HG03460 (cell line): ENCODE results near the gene KLF15.
"Not testable (repeated sequence)": the region's sequence is repeated elsewhere in the genome, so short reads cannot be mapped to it uniquely, and the experiment has no call there.

Source experiments
- ATAC-seq: cut with Tn5 transposase; IDR thresholded peaks from one replicate; pipeline ENCODE4 v1.9.1; 2021; ENCODE audit not compliant: unreplicated experiment

The KLF15 gene

DNA sequence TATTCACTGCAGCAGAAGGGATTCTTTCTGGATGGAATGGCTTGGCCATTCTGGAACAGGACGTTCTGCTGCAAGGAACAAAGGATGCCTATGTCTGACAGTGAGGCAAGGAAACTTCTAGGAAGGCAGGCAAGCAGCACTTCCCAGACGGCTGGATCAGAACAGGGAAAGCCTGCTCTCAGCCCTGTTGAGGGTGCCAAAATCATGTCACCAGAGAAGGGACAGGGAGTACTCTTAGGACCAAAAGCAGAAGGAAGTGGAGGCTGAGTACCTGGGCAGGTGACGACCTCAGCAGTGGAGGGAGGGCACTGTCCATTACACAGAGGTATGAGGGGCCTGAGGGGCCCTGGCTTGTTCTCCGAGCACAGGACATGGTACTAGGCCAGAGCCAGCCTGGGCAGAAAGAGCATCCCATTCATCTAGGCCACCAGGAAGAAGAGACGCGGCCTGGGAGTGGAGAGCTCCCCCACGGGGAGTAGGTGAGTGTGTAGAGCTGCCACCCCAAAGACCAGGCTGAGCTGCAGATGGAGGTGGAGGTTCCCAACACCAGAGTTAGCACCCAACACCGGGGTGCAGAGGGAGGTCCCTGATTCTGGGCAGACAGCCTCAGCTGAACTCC, 9.6 kb downstream of the KLF15 start:
- no peak for ATAC-seq

DNA sequence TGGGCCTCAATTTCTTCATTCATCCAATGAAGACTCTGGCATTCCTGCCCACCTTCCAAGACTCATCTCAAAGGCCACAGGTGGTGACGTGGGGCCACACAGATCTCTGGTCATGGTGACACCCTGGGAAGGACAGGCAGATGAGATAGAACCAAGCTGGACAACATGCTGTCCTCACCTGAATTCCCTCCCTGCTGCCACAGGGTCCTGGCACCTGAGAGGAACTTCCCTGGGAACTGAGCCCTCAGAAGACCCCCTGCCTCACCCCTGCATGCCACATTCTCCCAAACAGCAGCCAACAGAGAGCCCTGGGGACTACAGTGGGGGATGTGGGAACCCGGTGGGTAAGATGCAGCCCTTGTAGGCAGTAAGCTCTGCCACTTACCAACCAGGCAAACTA, 10.7 kb downstream of the KLF15 start:
- ATAC-seq, result no peak

DNA sequence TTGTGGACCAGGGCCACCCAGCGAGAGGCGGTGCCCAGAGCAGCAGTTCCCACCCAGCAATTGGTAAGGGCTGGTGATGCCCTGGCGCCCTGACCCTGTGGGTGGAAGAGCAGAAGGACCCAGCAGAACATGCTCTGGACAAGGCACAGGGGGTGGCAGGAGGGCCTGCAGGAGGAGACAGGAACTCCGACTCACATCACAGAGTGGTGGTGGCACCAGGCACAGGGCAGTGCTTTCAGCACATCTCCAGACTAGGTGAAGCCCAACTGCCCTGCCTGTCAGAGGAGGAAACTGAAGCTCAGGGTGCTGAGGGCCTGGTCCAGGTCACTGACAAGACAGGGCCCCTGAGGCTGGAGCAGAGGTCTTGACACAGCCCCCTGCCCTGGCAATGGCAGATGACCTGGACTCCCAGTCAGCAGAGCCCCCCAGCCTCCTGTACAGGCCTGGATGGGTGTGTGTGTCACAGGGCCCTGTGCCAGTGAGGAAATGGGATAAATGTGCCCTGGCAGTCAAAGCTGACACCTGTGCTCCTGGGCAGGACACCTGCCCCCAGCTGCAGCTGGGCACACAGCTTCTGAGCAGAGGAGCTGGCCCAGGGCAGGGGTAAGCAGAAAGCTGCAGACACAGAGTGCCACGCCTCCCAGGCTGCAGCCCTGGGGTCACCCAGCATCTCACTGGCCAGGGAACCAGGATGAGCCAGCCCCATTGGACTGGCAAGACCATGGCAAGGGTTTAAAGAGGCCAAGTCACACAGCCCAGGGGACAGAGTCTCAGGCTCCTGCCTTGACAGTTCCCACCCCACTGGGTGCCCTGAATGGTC, 11.4 kb downstream of the KLF15 start:
- no peak for ATAC-seq

DNA sequence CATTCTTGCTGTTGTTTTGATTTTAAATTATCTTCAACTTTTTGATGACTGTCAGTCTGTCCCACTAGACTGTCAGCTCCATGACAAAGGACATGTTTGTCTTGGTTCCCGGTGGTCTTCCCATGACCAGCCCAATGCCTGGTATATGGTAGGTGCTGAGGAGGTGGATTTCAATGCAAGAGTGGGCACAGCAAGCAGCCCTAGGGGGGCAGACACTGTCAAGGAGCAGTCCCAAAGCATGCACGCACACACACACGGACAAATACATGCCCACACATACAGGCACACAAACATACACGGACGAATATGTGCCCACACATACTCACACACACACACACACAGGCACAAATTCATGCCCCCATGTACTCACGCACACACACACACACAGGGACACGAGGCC, 12.0 kb downstream of the KLF15 start:
- ATAC-seq, result no peak

DNA sequence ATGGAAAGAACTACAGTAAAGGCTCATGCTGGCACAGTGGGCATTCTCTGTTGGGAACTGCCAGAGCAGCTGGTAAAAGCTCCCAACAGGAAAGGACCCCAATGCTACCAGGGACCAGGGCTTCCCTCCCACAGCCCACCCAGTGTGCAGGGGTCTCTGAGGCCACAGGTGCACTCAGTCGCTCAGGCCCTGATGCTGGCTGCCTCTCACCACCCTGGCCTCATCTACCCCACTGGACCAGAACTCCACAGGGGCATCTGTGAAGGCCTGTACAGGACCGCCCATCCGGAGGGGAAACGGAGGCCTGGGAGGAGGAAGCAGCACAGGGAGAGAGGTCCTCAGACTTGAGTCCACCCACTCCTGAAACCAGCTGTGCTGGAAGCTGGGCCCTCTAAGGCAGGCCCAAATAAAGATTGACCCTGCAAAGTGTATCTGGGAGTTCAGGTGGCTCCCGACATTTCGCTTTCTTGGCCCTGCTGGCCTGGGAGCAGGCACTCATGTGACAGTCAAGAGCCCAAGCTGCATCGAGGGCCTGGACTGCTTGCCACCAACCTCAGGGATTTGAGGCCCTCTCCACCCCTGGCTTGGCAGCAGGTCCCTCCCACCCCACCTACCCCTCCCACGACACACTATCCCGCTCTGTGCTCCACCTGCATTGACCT, 12.7 kb downstream of the KLF15 start:
- ATAC-seq, result no peak

DNA sequence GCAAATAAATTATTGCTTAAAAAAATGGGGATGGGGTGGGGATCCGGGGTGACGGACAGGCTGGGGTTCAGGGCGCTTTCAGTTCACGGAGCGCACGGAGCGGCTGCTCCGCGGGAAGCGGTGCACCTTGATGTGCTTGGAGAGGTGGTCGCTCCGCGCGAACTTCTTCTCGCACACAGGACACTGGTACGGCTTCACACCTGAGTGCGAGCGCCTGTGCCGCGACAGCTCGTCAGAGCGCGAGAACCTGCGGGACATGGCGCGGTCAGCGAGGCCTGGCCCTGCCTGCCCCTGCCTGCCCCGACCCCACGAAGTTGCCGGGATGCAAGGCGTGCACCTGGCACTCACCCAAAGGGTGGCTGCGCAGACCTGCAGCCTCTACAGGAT, 13.6 kb downstream of the KLF15 start:
- no peak for ATAC-seq

DNA sequence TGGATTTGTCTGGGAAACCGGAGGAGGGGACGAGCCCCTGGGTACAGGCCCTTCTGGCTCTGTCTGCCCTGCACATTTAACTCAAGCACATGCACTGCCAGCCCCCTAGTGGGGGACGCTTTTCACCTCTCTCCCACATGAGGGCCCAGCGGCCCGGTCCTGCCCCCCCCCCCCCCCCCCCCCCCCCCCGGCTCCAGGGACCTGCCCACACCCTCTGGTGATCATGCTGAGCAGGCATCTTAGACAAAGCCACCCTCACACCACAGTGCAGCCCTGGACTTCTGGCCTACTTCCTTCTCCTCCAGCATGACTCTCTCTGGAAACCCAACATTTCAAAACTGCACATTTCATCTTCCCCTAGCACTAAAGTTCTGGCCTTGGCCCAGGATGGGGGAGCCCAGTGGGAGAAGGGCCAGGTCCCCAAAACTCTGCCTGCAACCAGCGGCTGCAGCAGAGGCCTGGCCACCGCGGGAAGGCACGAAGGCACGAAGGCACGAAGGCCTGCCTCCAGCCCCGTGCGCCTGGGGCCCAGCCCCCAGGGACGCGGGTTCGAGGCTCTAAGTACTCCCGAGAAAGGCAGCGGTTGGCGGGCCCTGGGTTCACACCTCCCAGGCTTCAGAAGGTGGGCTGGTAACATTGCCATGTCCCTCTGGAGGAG, 14.1 kb downstream of the KLF15 start:
- no peak for ATAC-seq

DNA sequence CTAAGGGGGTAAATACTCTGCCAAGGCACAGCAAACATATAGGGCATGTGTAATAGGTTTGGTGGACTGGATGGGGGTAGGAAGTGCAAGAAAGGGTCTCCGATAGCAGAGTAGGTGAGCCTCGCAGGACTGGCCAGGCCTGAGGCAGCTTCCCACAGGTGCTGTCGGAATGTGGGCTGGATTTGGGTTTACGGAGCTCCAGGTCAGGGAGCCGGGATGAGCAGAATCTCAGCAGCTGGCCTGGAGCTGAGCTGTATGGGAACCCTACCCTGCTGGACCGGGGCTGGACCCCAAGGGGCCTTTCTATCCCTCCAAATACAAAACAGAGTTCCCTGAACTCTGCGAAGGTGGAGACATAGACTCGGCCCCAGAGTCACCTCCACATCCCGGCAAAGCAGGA, 15.0 kb downstream of the KLF15 start:
- ATAC-seq, result no peak

DNA sequence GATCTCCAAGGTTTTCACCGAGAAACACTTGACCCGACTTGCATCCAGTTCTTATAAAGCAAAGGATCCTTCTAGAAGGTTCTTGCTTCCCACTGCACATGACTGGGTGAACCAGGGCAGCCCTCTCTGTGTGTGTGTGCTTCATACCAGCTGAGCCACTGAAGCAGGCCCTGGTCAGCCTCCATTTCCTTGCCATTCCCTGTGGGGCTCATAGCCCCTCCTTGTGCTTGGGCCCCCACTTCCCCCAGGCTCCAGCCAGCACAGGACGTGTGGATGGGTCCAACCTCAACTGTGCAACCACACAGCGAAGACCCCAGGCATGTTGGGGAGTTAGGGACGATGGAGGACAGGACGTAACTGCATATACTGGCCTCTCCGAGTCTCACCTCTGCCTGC, 15.5 kb downstream of the KLF15 start:
- ATAC-seq, result no peak

DNA sequence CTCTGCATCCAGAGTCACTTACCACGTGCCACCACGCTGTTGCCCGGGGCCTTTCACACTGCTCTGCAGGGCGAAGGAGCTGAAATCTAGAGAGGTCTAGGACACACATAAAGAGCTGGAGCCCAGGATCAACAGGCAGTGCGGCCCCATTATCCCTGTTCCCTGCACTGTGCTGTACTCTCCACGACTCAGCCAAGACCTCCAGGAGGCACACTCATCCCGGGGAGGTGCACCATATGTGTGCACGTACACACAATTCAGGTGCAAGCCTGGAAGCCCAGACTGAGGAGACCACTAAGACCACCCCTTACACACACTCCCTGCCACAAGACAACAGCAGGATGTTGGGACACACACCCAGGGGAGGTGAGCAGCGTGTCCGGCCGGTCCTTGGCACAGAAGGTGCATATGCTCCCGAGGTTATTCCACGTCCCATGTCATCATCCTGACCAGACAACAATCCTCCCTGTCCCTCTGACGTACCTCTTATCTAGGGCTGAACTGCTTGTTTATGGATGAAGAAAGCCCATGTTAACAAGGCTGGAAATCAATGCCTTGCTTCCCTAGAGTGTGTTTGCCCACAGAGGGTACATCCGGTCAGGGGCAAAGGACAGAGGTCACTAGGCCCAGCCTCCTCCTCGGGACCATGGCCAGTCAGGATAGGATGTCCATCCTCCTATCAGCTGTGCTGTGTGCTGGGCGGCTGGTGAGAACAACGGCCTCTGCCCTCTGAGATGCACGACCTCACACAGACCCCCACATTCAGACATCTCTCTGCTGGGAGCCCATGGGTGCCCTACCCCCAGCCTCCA, 16.1 kb downstream of the KLF15 start:
- ATAC-seq, result no peak

DNA sequence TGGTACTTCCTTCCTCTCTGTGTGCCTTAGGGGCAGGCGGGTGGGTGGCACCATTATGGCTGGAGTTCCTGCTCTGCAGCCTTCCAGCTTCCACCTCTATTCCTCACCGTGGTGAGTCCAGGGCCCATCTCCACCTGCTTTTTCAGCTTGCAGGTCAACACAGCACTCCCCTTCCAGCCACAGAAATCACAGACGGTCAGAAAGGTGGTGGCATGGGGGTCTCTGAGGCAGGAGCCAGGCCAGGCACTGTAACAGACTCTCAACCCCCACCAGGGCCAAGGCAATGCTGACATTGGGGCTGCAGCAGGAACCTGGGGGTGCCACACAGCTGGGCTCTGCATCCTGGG, 16.6 kb downstream of the KLF15 start:
- no peak for ATAC-seq

DNA sequence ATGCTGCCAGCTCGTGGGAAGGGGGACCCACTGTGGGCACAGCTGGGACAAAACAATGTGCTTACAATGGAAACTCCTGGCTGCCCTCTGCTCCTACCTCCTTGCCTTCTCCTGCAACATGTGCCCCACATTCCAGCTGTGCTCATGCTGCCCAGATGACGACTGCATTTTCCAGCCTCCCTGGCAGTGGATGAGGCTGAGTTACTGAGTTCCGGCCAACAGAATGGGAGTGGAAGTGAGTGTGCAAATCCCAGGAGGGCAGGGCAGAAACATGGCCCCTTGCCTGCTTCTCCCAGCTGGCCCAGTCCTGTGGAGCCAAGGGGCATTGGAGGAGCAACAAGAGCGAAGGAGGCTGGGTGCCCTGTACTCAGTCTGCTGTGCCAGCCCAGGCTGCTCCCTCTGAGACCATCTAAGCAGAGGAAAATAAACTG, 17.1 kb downstream of the KLF15 start:
- ATAC-seq, result no peak

DNA sequence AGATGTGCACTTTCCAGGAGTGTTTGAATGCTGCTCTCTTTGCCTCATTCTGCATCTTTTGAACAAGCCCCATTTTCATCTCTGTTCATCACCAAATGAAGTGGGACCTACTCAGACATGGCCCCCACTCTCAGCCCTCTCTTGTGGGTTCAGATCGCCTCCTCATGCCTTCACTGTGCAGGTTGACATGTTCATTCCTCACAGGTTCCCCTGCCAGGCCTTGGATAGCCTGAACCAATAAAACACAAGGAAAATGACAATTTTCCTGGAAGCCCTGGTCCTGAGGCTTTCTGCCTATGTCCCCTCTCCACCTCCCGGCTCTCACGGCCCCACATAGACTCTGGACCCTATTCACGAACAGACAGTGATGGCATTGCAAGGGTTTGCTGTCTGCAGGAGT, 17.7 kb downstream of the KLF15 start:
- ATAC-seq, result no peak

DNA sequence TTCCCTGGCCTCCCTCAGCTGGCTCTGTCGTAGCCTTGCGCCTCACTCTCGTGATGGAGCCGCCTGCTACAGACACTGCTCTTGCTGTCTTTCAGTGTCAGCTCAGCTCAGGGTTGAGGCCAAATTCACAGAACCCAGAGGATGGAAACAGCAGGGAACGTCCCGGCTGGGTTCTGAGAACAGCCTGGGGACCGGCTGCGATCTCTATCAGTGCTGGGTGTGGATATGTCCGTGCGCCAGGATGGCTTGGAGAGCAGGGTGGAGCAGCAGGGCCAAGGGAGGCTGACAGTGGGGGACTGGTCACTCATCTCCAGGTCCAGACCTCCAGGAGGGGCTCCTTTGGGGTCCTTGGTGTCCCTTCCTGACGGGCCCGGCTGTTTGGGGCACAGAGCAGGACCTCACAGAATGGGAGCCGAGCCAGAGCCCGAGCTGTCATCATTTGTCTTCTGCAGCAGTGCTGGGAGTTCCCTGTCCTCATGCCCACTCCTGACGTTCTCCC, 18.4 kb downstream of the KLF15 start:
- no peak for ATAC-seq

DNA sequence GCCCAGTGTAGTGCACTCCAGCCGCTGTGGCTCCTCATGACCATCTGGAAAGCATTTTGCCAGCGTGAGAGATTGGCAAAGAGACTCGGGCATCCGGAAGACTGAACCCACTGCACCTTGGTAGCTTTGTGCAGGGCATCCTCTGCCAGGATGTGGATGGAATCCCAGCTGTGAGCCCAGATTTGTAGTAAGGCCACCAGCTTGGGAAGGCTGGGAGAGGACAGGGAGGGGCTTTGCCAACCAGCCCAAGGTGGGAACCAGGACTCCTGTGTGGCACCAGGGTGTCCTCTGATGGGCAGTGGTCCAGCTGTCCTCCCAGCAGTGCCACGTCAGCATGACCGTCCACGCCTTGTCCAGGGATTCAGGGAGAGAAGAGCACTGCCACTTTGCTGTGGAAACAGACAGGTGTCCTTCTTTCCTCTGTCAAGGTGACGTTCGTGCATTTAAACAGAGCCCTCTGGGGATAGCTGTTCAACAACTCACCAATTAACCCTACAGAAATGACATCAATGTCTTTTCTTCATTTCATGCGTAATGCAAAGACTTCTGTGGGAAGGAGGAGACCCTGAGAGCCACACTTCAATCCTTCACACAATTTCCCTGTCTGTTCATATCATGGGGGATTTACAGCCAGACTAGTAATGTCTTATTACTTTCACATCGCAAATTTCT, 19.1 kb downstream of the KLF15 start:
- ATAC-seq, result no peak

DNA sequence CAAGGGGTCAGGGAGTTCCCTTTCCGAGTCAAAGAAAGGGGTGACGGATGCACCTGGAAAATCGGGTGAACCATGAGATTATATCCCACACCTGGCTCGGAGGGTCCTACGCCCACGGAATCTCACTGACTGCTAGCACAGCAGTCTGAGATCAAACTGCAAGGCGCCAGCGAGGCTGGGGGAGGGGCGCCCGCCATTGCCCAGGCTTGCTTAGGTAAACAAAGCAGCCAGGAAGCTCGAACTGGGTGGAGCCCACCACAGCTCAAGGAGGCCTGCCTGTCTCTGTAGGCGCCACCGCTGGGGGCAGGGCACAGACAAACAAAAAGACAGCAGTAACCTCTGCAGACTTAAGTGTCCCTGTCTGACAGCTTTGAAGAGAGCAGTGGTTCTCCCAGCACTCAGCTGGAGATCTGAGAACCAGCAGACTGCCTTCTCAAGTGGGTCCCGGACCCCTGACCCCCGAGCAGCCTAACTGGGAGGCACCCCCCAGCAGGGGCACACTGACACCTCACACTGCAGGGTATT, 25.3 kb downstream of the KLF15 start:
- not testable (repeated sequence) for ATAC-seq

DNA sequence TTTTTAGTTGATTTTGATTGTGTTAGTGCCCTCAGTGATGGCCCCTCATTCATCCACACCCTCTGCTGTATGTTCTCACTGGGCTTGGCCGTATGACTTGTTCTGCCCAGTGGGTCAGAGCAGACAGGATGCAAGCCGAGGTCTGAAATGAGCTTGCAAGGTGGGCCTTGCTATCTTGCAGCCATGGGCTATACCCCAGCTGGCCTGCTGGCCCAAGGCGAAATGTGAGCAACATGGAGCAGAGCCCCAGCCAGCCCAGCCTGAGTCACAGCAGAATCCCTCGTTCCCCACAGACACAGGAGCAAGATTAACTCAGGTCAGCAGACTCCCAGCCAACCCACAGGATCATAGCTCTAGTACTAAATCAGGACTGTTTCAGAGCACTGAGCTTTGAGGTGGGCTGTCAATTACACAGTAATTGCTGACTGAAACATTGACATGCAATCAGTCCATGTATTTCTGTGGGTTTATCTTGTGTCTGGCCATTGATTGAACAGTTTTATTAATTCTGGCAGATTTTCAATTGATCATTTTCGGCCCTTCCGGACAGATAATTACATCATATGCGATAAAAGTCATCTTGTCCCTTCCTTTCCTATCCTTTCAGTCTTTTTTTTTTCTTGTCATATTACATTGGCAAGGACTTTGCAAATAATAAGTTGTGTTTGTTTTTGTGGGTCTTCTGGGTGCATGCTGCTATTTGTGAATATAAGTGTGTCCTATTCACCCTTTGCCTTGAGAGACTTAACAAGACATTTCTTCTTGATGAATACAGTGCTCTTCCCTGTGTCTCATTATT, 27.1 kb downstream of the KLF15 start:
- no peak for ATAC-seq

DNA sequence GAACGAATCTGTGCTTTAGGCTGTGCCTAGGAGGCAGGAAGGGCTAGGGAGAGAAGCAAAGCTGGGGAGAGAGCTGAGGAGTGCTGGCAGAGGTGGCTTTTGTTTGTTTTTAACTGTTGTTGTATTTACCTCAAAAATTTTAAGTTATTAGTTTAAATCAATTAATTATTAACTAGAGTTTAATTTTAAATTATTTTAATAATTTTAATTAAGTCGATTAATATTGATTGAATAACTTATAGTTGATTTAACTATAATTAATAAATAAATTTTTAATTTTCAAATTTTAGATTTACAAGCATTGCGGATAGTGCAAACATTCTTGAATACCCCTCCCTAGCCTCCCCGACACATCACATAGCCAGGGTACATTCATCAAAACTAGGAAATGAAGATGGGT, 30.6 kb downstream of the KLF15 start:
- no peak for ATAC-seq
